ENCODE data around the gene C1GALT1.
A peak's percentile ranks its signal among the peaks of the same experiment; 100 is the strongest.
"Not testable (repeated sequence)": the region's sequence is repeated elsewhere in the genome, so short reads cannot be mapped to it uniquely, and the experiment has no call there.

The C1GALT1 gene

GRCh38 chr7:7173956-7174632 lies 8.2 kb upstream of the C1GALT1 start:
- no peak for DNase-seq

- no peak for DNase-seq
Observed at GRCh38 chr7:7175075-7175695, 7.2 kb upstream of the C1GALT1 start.

- DNase-seq = no peak
Observed at GRCh38 chr7:7176406-7177043, 5.8 kb upstream of the C1GALT1 start.

GRCh38 chr7:7177044-7177517 lies 5.3 kb upstream of the C1GALT1 start:
- DNase-seq = no peak

- DNase-seq = no peak
Observed at GRCh38 chr7:7178081-7178480, 4.3 kb upstream of the C1GALT1 start.

- no peak for DNase-seq
Observed at GRCh38 chr7:7178906-7179305, 3.4 kb upstream of the C1GALT1 start.

- DNase-seq = no peak
Observed at GRCh38 chr7:7180725-7181449, 1.5 kb upstream of the C1GALT1 start.

- peak; percentile 27 to 43 for DNase-seq
Observed at GRCh38 chr7:7181519-7182155, 707 bp upstream of the C1GALT1 start.

- DNase-seq = peak; percentile 46 to 56
Observed at GRCh38 chr7:7183061-7183837, 905 bp downstream of the C1GALT1 start.

GRCh38 chr7:7183838-7184463 lies 1.6 kb downstream of the C1GALT1 start:
- no peak for DNase-seq

GRCh38 chr7:7185371-7185989 lies 3.1 kb downstream of the C1GALT1 start:
- no peak for DNase-seq

GRCh38 chr7:7188091-7188490 lies 5.7 kb downstream of the C1GALT1 start:
- no peak for DNase-seq

GRCh38 chr7:7188742-7189141 lies 6.4 kb downstream of the C1GALT1 start:
- DNase-seq = no peak

GRCh38 chr7:7190142-7190541 lies 7.8 kb downstream of the C1GALT1 start:
- DNase-seq = no peak

- no peak for DNase-seq
Observed at GRCh38 chr7:7191137-7191536, 8.8 kb downstream of the C1GALT1 start.

- DNase-seq = not testable (repeated sequence)
Observed at GRCh38 chr7:7192798-7193788, 10.7 kb downstream of the C1GALT1 start.

GRCh38 chr7:7199592-7199991 lies 17.2 kb downstream of the C1GALT1 start:
- not testable (repeated sequence) for DNase-seq

- not testable (repeated sequence) for DNase-seq
Observed at GRCh38 chr7:7200255-7200654, 17.9 kb downstream of the C1GALT1 start.

GRCh38 chr7:7201578-7202374 lies 19.4 kb downstream of the C1GALT1 start:
- peak; percentile 33 to 38 for DNase-seq

Measured in stimulated activated CD4-positive, alpha-beta T cell treated with anti-CD3 and anti-CD28 coated beads, Interleukin-2, amount 100 ng/mL, for 24 hours (primary cell).